ENCODE measurements around the gene OR2L13. TPM values are rescaled to one million over a fixed set of nuclear protein-coding genes. Genes with fewer than 3 reads are reported as not detected.

The OR2L13 gene
- total and polyA plus RNA-seq, 12 donors: 0.07 to 1.3 (median 0.22) TPM; not detected in 5

- no peaks in the 10 kb centered on the region for H3K36me3 ChIP-seq (replicated peaks in 1 of 2)
- no peak for DNase-seq
- H3K4me3 ChIP-seq: no peak overlapping the region
- TF ChIP-seq POLR2A (IDR thresholded peaks at IDR 0.05) (no peak), CTCF (IDR thresholded peaks at IDR 0.05) (no peak)
- 80 to 92% (median 84%) methylated on average over 4 to 5 of the region's 5 CpGs for WGBS, 4 donors
- no peaks in the 10 kb centered on the region for H3K4me1 ChIP-seq (replicated peaks in 1 of 2)
- H3K27ac ChIP-seq: no peak overlapping the region
- intact Hi-C loops (cut with DNase I): no loop called here
- no peaks in the 10 kb centered on the region for H3K9me3 ChIP-seq (replicated peaks in 1 of 3)
- no peaks in the 10 kb centered on the region for H3K27me3 ChIP-seq
These were observed 32.7 kb downstream of the OR2L13 start for GRCh38 chr1:248127653-248128052.

- Histone ChIP-seq H3K27ac (no peak overlapping the region), H3K4me1 (replicated peaks in 1 of 2) (no peaks in the 10 kb centered on the region), H3K27me3 (no peaks in the 10 kb centered on the region), H3K36me3 (replicated peaks in 1 of 2) (no peaks in the 10 kb centered on the region), H3K9me3 (replicated peaks in 1 of 3) (no peaks in the 10 kb centered on the region), H3K4me3 (no peak overlapping the region)
- intact Hi-C loops (cut with DNase I): no loop called here
- TF ChIP-seq CTCF (IDR thresholded peaks at IDR 0.05): no peak
- TF ChIP-seq POLR2A (IDR thresholded peaks at IDR 0.05): no peak
- 56 to 81% (median 66%) methylated on average over 15 to 21 of the region's 21 CpGs for WGBS, 4 donors
- no peak for DNase-seq
These were observed 41.8 kb downstream of the OR2L13 start for GRCh38 chr1:248136811-248137210.

- Histone ChIP-seq H3K36me3 (replicated peaks in 1 of 2) (no peaks in the 10 kb centered on the region), H3K9me3 (replicated peaks in 1 of 3) (no peaks in the 10 kb centered on the region), H3K27me3 (no peaks in the 10 kb centered on the region), H3K4me1 (replicated peaks in 1 of 2) (no peaks in the 10 kb centered on the region), H3K27ac (no peak overlapping the region), H3K4me3 (no peak overlapping the region)
- 71 to 75% (median 74%) methylated on average over 1 of the region's 1 CpG for WGBS, 4 donors
- intact Hi-C loops (cut with DNase I): no loop called here
- DNase-seq: no peak
- TF ChIP-seq CTCF (IDR thresholded peaks at IDR 0.05) (no peak), POLR2A (IDR thresholded peaks at IDR 0.05) (no peak)
These were observed 45.9 kb downstream of the OR2L13 start for GRCh38 chr1:248140846-248141245.

GRCh38 chr1:248143311-248143710 lies 48.3 kb downstream of the OR2L13 start:
- no peak overlapping the region for H3K27ac ChIP-seq
- H3K36me3 ChIP-seq (replicated peaks in 1 of 2): no peaks in the 10 kb centered on the region
- H3K4me1 ChIP-seq (replicated peaks in 1 of 2): no peaks in the 10 kb centered on the region
- intact Hi-C loops (cut with DNase I): no loop called here
- no peaks in the 10 kb centered on the region for H3K27me3 ChIP-seq
- TF ChIP-seq POLR2A (IDR thresholded peaks at IDR 0.05): no peak
- no peak for TF ChIP-seq CTCF (IDR thresholded peaks at IDR 0.05)
- DNase-seq: no peak
- 35 to 50% (median 43%) methylated on average over 1 of the region's 1 CpG for WGBS, 4 donors
- H3K9me3 ChIP-seq (replicated peaks in 1 of 3): no peaks in the 10 kb centered on the region
- H3K4me3 ChIP-seq: no peak overlapping the region
